ENCODE data around the gene S1PR5.

Gene S1PR5

DNA sequence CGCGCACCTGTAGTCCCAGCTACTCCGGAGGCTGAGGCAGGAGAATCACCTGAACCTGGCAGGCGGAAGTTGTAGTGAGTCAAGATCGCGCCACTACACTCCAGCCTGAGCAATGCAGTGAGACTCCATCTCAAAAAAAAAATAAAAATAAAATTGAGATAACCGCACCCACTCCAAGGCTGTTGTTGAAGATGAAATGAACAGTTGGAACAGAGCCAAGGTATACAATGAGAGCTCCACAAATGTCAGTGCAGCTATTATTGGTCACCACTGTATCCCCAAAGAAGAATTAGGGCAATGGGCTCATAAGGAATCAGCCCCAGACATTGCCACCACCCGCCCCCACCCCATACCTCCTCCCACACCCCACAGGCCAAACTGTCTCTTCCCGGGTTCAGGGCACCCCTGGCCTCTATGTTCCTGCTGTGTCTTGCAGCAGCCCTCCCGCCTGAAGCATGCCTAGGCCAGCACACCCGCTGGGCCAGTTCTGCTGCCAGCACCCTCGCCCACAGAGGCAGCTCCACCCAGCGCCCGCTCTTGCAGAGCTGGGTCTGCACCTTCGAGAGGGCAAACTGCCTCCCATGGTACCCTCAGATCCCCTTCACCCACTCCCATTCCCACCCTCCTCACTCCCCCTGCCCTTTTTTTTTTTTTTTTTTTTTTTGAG lies 3.5 kb upstream of the S1PR5 start:
- Histone ChIP-seq H3K4me3 (ENCODE audit: insufficient read depth, low read length, poor library complexity, severe bottlenecking) (no peak overlapping the region), H3K27me3 (ENCODE audit: low read length) (no peaks in the 10 kb centered on the region), H3F3A (ENCODE audit: insufficient read depth) (no peaks in the 10 kb centered on the region), H2AFZ (ENCODE audit: low read depth, low read length, severe bottlenecking) (no peak overlapping the region), H3K9me3 (ENCODE audit: insufficient read depth, low read length) (no peaks in the 10 kb centered on the region), H3K79me2 (ENCODE audit: insufficient read depth, low read length) (no peaks in the 10 kb centered on the region), H3K9ac (ENCODE audit: low read length) (no peak overlapping the region), H3K9me2 (replicated peaks; ENCODE audit: insufficient read depth, low read length) (no peaks in the 10 kb centered on the region), H3K36me3 (ENCODE audit: low read length) (no peaks in the 10 kb centered on the region), H3K27ac (ENCODE audit: low read depth, low read length) (no peak overlapping the region), H3K4me2 (ENCODE audit: low read depth, low read length, poor library complexity, severe bottlenecking) (no peak overlapping the region), H4K20me1 (ENCODE audit: low read depth, low read length) (no peaks in the 10 kb centered on the region)
- TF ChIP-seq, protein P1, sequence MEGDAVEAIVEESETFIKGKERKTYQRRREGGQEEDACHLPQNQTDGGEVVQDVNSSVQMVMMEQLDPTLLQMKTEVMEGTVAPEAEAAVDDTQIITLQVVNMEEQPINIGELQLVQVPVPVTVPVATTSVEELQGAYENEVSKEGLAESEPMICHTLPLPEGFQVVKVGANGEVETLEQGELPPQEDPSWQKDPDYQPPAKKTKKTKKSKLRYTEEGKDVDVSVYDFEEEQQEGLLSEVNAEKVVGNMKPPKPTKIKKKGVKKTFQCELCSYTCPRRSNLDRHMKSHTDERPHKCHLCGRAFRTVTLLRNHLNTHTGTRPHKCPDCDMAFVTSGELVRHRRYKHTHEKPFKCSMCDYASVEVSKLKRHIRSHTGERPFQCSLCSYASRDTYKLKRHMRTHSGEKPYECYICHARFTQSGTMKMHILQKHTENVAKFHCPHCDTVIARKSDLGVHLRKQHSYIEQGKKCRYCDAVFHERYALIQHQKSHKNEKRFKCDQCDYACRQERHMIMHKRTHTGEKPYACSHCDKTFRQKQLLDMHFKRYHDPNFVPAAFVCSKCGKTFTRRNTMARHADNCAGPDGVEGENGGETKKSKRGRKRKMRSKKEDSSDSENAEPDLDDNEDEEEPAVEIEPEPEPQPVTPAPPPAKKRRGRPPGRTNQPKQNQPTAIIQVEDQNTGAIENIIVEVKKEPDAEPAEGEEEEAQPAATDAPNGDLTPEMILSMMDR (IDR thresholded peaks at IDR 0.05; ENCODE audit: insufficient read depth, low read length, poor library complexity, severe bottlenecking): no peak
- TF ChIP-seq EZH2phosphoT487 (conservative IDR thresholded peaks at IDR 0.05; ENCODE audit: low read length): no peak

DNA sequence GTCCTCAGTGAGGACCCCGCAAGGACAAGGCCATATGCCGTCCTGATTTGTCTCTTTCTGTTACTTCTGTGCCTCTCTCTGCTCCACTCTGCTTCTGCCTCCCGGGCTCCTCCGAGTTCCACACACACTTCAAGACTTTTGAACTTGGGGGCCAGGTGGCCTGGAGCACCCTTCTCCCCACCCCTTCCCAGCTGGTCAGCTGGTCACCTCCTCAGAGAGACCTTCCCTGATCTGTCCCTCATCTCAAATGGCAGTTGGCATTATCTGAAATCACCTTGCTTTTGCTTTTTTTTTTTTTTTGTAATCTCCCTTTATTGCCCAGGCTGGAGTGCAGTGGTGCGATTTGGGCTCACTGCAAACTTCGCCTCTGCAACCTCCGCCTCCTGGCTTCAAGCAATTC lies 2.2 kb upstream of the S1PR5 start:
- Histone ChIP-seq H3K9ac (ENCODE audit: low read length) (no peak overlapping the region), H3K4me2 (ENCODE audit: low read depth, low read length, poor library complexity, severe bottlenecking) (no peak overlapping the region), H3F3A (ENCODE audit: insufficient read depth) (no peaks in the 10 kb centered on the region), H3K36me3 (ENCODE audit: low read length) (no peaks in the 10 kb centered on the region), H3K79me2 (ENCODE audit: insufficient read depth, low read length) (no peaks in the 10 kb centered on the region), H3K27ac (ENCODE audit: low read depth, low read length) (no peak overlapping the region), H4K20me1 (ENCODE audit: low read depth, low read length) (no peaks in the 10 kb centered on the region), H3K9me3 (ENCODE audit: insufficient read depth, low read length) (no peaks in the 10 kb centered on the region), H3K4me3 (ENCODE audit: insufficient read depth, low read length, poor library complexity, severe bottlenecking) (no peak overlapping the region), H3K9me2 (replicated peaks; ENCODE audit: insufficient read depth, low read length) (no peaks in the 10 kb centered on the region), H3K27me3 (ENCODE audit: low read length) (no peaks in the 10 kb centered on the region), H2AFZ (ENCODE audit: low read depth, low read length, severe bottlenecking) (no peak overlapping the region)
- TF ChIP-seq EZH2phosphoT487 (conservative IDR thresholded peaks at IDR 0.05; ENCODE audit: low read length): no peak
- TF ChIP-seq, protein P1 (IDR thresholded peaks at IDR 0.05; ENCODE audit: insufficient read depth, low read length, poor library complexity, severe bottlenecking): no peak

DNA sequence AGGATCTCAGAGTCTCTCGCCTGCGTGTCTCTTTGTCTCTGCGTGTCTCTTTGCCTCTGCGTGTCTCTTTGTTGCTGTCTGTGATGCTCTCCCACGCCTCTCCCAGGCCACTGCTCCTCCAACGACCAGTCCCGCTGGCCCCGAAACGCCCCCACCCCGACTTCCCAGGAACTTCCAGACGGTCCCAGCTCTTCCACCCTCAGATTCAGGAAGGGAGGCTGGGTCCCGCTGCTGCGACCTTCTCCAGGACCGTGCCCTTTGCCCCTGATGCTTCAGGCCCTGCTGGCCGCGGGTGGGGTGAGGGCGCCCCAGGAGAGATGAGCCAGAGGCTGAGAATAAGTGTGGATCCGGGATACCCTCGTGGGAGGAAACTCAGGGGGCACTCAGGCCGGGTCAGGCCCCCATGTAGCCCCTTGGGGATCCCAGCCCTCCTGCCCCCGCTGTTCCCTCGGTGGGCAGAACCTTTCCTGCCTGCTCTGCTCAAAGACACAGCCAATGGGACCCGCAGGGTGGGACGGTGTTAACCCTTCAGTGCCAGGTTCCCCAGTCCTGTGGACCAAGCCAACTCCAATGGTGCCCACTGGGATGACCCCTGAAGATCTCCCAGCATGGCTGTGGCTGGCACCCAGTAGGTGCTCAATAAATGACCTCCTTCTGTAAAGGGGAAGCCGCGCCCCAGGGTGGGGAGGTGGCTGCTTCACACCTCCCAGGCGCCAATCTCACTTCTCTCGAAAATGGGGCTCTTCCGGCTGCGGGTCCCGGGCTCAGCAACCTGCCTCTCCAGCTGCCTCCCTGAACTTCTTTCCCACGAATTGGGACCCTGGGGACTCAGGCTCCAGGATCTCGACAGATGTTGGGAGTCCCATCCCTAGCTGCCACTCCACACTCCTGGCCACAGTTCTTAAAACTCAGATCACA lies 1.5 kb upstream of the S1PR5 start:
- Histone ChIP-seq H3K9me2 (replicated peaks; ENCODE audit: insufficient read depth, low read length) (no peaks in the 10 kb centered on the region), H3K27me3 (ENCODE audit: low read length) (no peaks in the 10 kb centered on the region), H3K9ac (ENCODE audit: low read length) (no peak overlapping the region), H3K27ac (ENCODE audit: low read depth, low read length) (no peak overlapping the region), H3K4me3 (ENCODE audit: insufficient read depth, low read length, poor library complexity, severe bottlenecking) (no peak overlapping the region), H4K20me1 (ENCODE audit: low read depth, low read length) (no peaks in the 10 kb centered on the region), H3K9me3 (ENCODE audit: insufficient read depth, low read length) (no peaks in the 10 kb centered on the region), H3F3A (ENCODE audit: insufficient read depth) (no peaks in the 10 kb centered on the region), H3K36me3 (ENCODE audit: low read length) (no peaks in the 10 kb centered on the region), H3K4me2 (ENCODE audit: low read depth, low read length, poor library complexity, severe bottlenecking) (no peak overlapping the region), H3K79me2 (ENCODE audit: insufficient read depth, low read length) (no peaks in the 10 kb centered on the region), H2AFZ (ENCODE audit: low read depth, low read length, severe bottlenecking) (no peak overlapping the region)
- TF ChIP-seq, protein P1 (IDR thresholded peaks at IDR 0.05; ENCODE audit: insufficient read depth, low read length, poor library complexity, severe bottlenecking): no peak
- TF ChIP-seq EZH2phosphoT487 (conservative IDR thresholded peaks at IDR 0.05; ENCODE audit: low read length): no peak

Data from SU-DHL-6 (cell line).